Prostate gland (tissue), 2 donors: ENCODE results near the gene CSNK2A1. TPM values are rescaled to one million over a fixed set of nuclear protein-coding genes. Genes with fewer than 3 reads are reported as not detected.

ENCODE experiments used
- DNase-seq: peaks from one replicate; pipeline ENCODE4 v3.0.0-alpha.2; 2019; ENCODE audit warnings: low spot score
- H3K27ac ChIP-seq, 2 donors: fragments of 200-600 bp; sonication (generic); 2 replicates each; pipeline ENCODE4 v1.5.1; 2017 to 2019
- H3K27me3 ChIP-seq: fragments of 200-600 bp; sonication (generic); replicated peaks from 2 replicates; pipeline ENCODE4 v1.5.1; 2019; ENCODE audit not compliant: insufficient read depth
- H3K36me3 ChIP-seq, 2 donors: fragments of 200-600 bp; sonication (generic); 1 replicate in 1 of 2; 2 replicates in 1 of 2; pipeline versions ENCODE4 v1.5.1 to v1.8.1; 2017 to 2019
- H3K4me1 ChIP-seq: fragments of 200-600 bp; sonication (generic); replicated peaks from 2 replicates; pipeline ENCODE4 v1.5.1; 2019
- H3K4me3 ChIP-seq, 2 donors: fragments of 200-600 bp; sonication (generic); 2 replicates each; pipeline ENCODE4 v1.5.1; 2017 to 2019
- H3K9me3 ChIP-seq: fragments of 200-600 bp; sonication (generic); 2 replicates; pipeline ENCODE4 v1.5.1; 2017
- POLR2A ChIP-seq: fragments of 450-650 bp; IDR thresholded peaks from one replicate; pipeline ENCODE4 v1.6.1; 2016; ENCODE audit warnings: antibody characterized with exemption, mild to moderate bottlenecking
- POLR2AphosphoS5 ChIP-seq: sonication (generic); formaldehyde crosslinking; IDR thresholded peaks from one replicate; pipeline ENCODE4 v1.6.1; 2017; ENCODE audit warnings: antibody characterized with exemption
- WGBS: methylation state at CpG from one replicate; pipeline ENCODE4 v1.1.5; 2018; 5-methylcytosine and 5-hydroxymethylcytosine counted together
- intact Hi-C: fragments of 100-400 bp; cut with DNase I; formaldehyde crosslinking; loops from one replicate; pipeline ENCODE4 v1.14.2; 2022
- total RNA-seq, 2 donors: library from RNA; depleted of rRNA; stranded (reverse); fragments of >200 nt; gene quantifications; one replicate each; pipeline ENCODE4 v1.1.0, GENCODE V29; 2016
- TF ChIP-seq, protein P1 (sequence below), 4 experiments: fragments of 200-600 bp in 2 of 4; fragments of 450-650 bp in 2 of 4; sonication (generic) in 2 of 4; IDR thresholded peaks; 1 replicate in 3 of 4; 2 replicates in 1 of 4; pipeline ENCODE4 v1.5.1; 2016 to 2019; ENCODE audit warnings: antibody characterized with exemption in 4 of 4, mild to moderate bottlenecking in 2 of 4, moderate library complexity in 2 of 4

Gene CSNK2A1
- total RNA-seq, 2 donors from 2014 or later = 66.9 to 152 TPM

DNA sequence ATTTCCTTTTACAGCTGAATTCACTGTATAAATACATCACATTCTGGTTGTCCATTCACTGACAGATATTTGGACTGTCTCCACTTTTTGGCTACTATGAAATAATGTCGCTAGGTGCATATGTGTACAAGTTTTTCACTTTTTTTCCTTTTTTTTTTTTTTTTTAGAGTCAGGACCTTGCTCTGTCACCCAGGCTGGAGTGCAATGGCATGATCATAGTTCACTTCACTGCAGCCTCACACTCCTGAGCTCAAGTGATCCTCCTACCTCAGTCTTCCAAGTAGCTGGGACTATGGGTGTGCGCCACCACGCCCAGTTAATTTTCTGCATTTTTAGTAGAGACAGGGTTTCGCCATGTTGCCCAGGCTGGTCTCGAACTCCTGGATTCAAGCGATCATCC is 13.3 kb downstream of the CSNK2A1 start:
- Histone ChIP-seq H3K4me1 (no peaks in the 10 kb centered on the region), H3K27ac (no peak overlapping the region), H3K4me3 (no peak overlapping the region), H3K9me3 (no peaks in the 10 kb centered on the region), H3K27me3 (no peaks in the 10 kb centered on the region), H3K36me3 (no peaks in the 10 kb centered on the region)
- DNase-seq = no peak
- TF ChIP-seq POLR2AphosphoS5 = no peak
- TF ChIP-seq, protein P1, sequence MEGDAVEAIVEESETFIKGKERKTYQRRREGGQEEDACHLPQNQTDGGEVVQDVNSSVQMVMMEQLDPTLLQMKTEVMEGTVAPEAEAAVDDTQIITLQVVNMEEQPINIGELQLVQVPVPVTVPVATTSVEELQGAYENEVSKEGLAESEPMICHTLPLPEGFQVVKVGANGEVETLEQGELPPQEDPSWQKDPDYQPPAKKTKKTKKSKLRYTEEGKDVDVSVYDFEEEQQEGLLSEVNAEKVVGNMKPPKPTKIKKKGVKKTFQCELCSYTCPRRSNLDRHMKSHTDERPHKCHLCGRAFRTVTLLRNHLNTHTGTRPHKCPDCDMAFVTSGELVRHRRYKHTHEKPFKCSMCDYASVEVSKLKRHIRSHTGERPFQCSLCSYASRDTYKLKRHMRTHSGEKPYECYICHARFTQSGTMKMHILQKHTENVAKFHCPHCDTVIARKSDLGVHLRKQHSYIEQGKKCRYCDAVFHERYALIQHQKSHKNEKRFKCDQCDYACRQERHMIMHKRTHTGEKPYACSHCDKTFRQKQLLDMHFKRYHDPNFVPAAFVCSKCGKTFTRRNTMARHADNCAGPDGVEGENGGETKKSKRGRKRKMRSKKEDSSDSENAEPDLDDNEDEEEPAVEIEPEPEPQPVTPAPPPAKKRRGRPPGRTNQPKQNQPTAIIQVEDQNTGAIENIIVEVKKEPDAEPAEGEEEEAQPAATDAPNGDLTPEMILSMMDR (IDR thresholded peaks at IDR 0.05) = no peak
- TF ChIP-seq POLR2A = no peak
- 99% methylated on average over 6 of the region's 6 CpGs for WGBS
- intact Hi-C loops = no loop called here

DNA sequence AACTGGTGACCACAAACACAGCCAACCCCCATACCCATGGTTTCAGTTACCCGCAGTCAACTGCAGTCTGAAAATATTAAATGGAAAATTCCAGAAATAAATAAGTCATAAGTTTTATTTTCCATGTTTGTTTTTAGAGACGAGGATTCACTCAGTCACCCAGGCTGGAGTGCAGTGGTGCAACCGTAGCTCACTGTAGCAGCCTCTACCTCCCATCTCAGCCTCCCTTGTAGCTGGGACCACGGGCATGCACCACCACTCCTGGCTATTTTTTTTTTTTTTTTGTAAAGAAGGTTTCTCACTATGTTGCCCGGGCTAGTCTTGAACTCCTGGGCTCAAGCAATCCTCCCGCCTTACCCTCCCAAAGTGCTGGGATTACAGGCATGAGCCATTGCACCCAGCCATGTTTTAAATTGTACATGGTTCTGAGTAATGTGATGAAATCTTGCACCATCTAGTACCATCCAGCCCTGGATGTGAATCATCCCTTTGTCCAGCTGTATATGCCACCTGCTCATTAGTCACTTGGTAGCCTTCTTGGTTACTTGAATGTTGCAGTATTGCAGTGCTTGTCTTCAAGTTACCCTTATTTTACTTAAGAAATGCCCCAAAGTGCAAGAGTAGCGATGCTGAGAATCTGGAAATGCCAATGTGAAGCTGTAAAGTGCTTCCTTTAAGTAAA is 14.5 kb downstream of the CSNK2A1 start:
- WGBS = 99% methylated on average over 7 of the region's 7 CpGs
- TF ChIP-seq POLR2AphosphoS5 (no peak), POLR2A (no peak)
- TF ChIP-seq, protein P1 (IDR thresholded peaks at IDR 0.05) = no peak

DNA sequence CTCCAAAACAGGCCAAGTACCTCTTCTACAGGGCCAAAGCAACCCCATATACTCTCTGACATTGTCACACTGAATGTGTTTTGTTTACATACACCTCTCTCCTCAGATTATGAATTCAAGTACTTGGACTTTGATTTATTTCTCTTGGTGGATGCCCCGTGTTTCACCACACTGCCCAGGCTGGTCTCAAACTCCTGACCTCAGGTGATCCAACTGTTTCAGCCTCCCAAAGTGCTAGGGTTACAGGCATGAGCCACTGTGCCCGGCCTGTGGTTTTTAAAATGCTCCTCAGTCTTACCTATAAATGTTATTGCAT is 16.1 kb downstream of the CSNK2A1 start:
- no peaks in the 10 kb centered on the region for H3K27me3 ChIP-seq
- H3K9me3 ChIP-seq = no peaks in the 10 kb centered on the region
- TF ChIP-seq POLR2AphosphoS5 = no peak
- TF ChIP-seq, protein P1 (IDR thresholded peaks at IDR 0.05) = no peak
- TF ChIP-seq POLR2A = no peak
- DNase-seq = no peak
- no peaks in the 10 kb centered on the region for H3K36me3 ChIP-seq
- H3K27ac ChIP-seq = no peak overlapping the region
- intact Hi-C loops = no loop called here
- no peak overlapping the region for H3K4me3 ChIP-seq
- WGBS = 89% methylated on average over 2 of the region's 2 CpGs
- H3K4me1 ChIP-seq = no peaks in the 10 kb centered on the region

More for the DNA sequence above, 14.5 kb downstream of the CSNK2A1 start:
- H3K4me3 ChIP-seq = no peak overlapping the region
- DNase-seq = no peak
- no peaks in the 10 kb centered on the region for H3K4me1 ChIP-seq
- no peak overlapping the region for H3K27ac ChIP-seq
- no peaks in the 10 kb centered on the region for H3K36me3 ChIP-seq
- no peaks in the 10 kb centered on the region for H3K27me3 ChIP-seq
- H3K9me3 ChIP-seq = no peaks in the 10 kb centered on the region
- intact Hi-C loops = no loop called here

DNA sequence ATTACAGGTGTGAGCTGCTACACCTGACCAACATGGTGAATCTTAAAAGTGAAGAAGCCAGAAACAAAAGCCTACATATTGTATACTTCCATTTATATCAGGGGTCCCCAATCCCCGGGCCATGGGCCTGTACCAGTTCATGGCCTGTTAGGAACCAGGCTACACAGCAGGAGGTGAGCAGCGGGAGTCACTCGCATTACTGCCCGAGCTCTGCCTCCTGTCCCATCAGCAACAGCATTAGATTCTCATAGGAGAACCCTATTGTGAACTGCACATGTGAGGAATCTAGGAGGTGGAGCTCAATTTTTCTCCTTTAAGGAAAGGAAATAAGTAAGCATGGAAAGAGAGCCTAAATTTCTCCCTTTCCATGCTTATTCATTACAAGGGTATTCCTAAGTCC is 21.7 kb downstream of the CSNK2A1 start:
- no peaks in the 10 kb centered on the region for H3K9me3 ChIP-seq
- no peak overlapping the region for H3K4me3 ChIP-seq
- DNase-seq = no peak
- no peaks in the 10 kb centered on the region for H3K4me1 ChIP-seq
- no peaks in the 10 kb centered on the region for H3K36me3 ChIP-seq
- no peak overlapping the region for H3K27ac ChIP-seq
- 97% methylated on average over 4 of the region's 4 CpGs for WGBS
- intact Hi-C loops = no loop called here
- no peaks in the 10 kb centered on the region for H3K27me3 ChIP-seq
- TF ChIP-seq POLR2AphosphoS5 = no peak
- no peak for TF ChIP-seq POLR2A
- TF ChIP-seq, protein P1 (IDR thresholded peaks at IDR 0.05) = no peak

DNA sequence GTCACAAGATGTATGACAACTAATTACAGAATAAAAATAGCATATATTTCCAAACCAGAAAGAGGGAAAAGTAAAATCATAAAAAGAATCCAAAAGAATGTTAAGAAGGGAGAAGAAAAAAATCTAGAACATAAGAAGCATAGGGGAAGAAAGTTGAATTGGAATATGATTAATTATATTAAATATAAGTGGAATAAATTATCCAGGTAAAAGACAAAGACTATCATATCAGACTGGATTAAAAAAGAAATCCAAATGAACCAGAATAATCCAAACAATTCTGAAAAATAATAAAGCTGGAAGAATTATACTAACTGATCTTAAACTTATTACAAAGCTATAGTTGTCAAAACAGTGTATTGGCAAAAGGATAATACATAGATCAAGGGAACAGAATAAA is 23.6 kb downstream of the CSNK2A1 start:
- H3K4me1 ChIP-seq = no peaks in the 10 kb centered on the region
- H3K27ac ChIP-seq = no peak overlapping the region
- no peak overlapping the region for H3K4me3 ChIP-seq
- TF ChIP-seq, protein P1 (IDR thresholded peaks at IDR 0.05) = no peak
- TF ChIP-seq POLR2A = no peak
- no peak for TF ChIP-seq POLR2AphosphoS5
- no peaks in the 10 kb centered on the region for H3K9me3 ChIP-seq
- H3K27me3 ChIP-seq = no peaks in the 10 kb centered on the region
- no peaks in the 10 kb centered on the region for H3K36me3 ChIP-seq
- intact Hi-C loops = no loop called here
- no peak for DNase-seq
